Measurements from ENCODE around the gene NAT8L.

The NAT8L gene, protein sequence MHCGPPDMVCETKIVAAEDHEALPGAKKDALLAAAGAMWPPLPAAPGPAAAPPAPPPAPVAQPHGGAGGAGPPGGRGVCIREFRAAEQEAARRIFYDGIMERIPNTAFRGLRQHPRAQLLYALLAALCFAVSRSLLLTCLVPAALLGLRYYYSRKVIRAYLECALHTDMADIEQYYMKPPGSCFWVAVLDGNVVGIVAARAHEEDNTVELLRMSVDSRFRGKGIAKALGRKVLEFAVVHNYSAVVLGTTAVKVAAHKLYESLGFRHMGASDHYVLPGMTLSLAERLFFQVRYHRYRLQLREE

DNA sequence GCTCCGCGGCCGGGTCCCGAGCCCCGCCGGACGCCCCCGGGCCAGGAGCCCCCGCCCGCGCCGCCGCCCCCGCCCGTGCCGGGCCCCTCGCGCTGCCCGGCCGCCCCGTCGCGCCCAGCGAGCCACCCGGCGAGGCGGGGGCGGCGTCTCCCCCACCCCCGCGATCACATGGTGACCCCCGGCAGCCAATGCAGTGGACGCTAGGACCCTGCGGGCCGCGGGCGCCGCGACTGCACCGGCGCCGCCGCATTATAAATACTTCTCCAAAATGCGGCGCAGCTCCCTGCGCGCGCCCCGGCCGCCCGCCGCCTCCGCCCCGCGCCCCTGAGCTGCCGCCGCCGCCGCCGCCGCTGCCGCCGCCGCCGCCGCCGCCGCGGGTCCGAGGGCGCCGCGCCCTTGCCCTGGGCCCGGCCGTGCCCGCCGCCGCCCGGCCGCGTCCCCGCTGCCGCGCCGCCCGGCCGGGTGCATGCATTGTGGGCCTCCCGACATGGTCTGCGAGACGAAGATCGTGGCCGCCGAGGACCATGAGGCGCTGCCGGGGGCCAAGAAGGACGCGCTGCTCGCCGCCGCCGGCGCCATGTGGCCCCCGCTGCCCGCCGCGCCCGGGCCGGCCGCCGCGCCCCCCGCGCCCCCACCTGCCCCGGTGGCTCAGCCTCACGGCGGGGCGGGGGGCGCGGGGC lies at the start of gene NAT8L:
NAT8L (plus strand) TSS at position 282 of the 680 bp plus-strand sequence; CDS start at position 467, 185 bp downstream.
- no peak within 1 kb of the TSS for H3K27ac ChIP-seq (ENCODE audit: low read depth, low read length)
- TF ChIP-seq, protein P1, sequence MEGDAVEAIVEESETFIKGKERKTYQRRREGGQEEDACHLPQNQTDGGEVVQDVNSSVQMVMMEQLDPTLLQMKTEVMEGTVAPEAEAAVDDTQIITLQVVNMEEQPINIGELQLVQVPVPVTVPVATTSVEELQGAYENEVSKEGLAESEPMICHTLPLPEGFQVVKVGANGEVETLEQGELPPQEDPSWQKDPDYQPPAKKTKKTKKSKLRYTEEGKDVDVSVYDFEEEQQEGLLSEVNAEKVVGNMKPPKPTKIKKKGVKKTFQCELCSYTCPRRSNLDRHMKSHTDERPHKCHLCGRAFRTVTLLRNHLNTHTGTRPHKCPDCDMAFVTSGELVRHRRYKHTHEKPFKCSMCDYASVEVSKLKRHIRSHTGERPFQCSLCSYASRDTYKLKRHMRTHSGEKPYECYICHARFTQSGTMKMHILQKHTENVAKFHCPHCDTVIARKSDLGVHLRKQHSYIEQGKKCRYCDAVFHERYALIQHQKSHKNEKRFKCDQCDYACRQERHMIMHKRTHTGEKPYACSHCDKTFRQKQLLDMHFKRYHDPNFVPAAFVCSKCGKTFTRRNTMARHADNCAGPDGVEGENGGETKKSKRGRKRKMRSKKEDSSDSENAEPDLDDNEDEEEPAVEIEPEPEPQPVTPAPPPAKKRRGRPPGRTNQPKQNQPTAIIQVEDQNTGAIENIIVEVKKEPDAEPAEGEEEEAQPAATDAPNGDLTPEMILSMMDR (IDR thresholded peaks at IDR 0.05; ENCODE audit: insufficient read depth, low read length, poor library complexity, severe bottlenecking), result no peak
- no peak for TF ChIP-seq EZH2phosphoT487 (conservative IDR thresholded peaks at IDR 0.05; ENCODE audit: low read length)
- no peaks in the 10 kb centered on the region for H3K27me3 ChIP-seq (ENCODE audit: low read length)
- peak within 1 kb of the TSS; percentile 49 for H3K4me3 ChIP-seq (ENCODE audit: insufficient read depth, low read length, poor library complexity, severe bottlenecking)
- H3F3A ChIP-seq (ENCODE audit: insufficient read depth), result no peaks in the 10 kb centered on the region
- H3K9me2 ChIP-seq (replicated peaks; ENCODE audit: insufficient read depth, low read length), result no peaks in the 10 kb centered on the region
- no peaks in the 10 kb centered on the region for H3K36me3 ChIP-seq (ENCODE audit: low read length)
- H3K79me2 ChIP-seq (ENCODE audit: insufficient read depth, low read length), result no peaks in the 10 kb centered on the region
- H3K9ac ChIP-seq (ENCODE audit: low read length), result peak within 1 kb of the TSS; percentile 37; the same call in 1 of the 2 replicates
- no peak within 1 kb of the TSS for H2AFZ ChIP-seq (ENCODE audit: low read depth, low read length, severe bottlenecking)
- peak within 1 kb of the TSS; percentile 44 for H3K4me2 ChIP-seq (ENCODE audit: low read depth, low read length, poor library complexity, severe bottlenecking)
- H4K20me1 ChIP-seq (ENCODE audit: low read depth, low read length), result no peaks in the 10 kb centered on the region
- no peaks in the 10 kb centered on the region for H3K9me3 ChIP-seq (ENCODE audit: insufficient read depth, low read length)

DNA sequence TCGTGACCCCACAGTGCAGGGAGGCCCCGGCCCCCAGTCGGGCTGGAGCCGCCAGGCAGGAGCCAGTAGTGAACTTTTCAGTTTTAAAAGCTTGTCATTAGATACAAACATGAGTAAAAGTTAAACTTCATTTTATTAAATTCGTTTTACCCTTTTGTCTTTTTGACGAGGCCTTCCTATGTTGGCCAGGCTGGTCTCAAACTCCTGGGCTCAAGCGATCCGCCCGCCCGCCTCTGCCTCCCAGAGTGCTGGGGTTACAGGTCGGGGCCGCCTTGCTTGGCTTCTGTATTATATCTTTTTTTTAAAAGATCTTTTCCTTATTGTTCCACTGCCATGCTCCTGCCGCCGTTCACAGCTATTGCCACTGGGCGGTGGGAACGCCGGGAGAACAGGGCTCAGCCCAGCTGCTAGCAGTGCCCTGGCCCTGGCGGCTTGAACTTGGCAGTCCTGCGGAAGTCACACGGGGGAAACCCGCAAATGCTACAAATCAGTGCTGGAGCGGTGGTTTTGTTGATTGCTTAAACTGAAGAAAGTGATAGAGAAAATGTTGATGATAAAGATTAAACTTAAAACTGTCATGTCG lies 49.4 kb upstream of the NAT8L start:
- peaks cover 39% of the 10 kb centered on the region for H3K79me2 ChIP-seq (ENCODE audit: insufficient read depth, low read length)
- H3K4me2 ChIP-seq (ENCODE audit: low read depth, low read length, poor library complexity, severe bottlenecking), result peak overlapping the region; percentile 99
- no peaks in the 10 kb centered on the region for H3K27me3 ChIP-seq (ENCODE audit: low read length)
- peak overlapping the region; percentile 94 for H2AFZ ChIP-seq (ENCODE audit: low read depth, low read length, severe bottlenecking)
- TF ChIP-seq, protein P1 (IDR thresholded peaks at IDR 0.05; ENCODE audit: insufficient read depth, low read length, poor library complexity, severe bottlenecking), result no peak
- no peak for TF ChIP-seq EZH2phosphoT487 (conservative IDR thresholded peaks at IDR 0.05; ENCODE audit: low read length)
- H3K9me2 ChIP-seq (replicated peaks; ENCODE audit: insufficient read depth, low read length), result no peaks in the 10 kb centered on the region
- H3F3A ChIP-seq (ENCODE audit: insufficient read depth), result 0 out of 2 replicates have a peak, but pooled peaks cover 15% of the 10 kb centered on the region
- no peaks in the 10 kb centered on the region for H3K36me3 ChIP-seq (ENCODE audit: low read length)
- H4K20me1 ChIP-seq (ENCODE audit: low read depth, low read length), result no peaks in the 10 kb centered on the region
- no peaks in the 10 kb centered on the region for H3K9me3 ChIP-seq (ENCODE audit: insufficient read depth, low read length)
- H3K4me3 ChIP-seq (ENCODE audit: insufficient read depth, low read length, poor library complexity, severe bottlenecking), result peak overlapping the region; percentile 83
- peak overlapping the region; percentile 86 for H3K27ac ChIP-seq (ENCODE audit: low read depth, low read length)
- peak overlapping the region; percentile 78 for H3K9ac ChIP-seq (ENCODE audit: low read length)

DNA sequence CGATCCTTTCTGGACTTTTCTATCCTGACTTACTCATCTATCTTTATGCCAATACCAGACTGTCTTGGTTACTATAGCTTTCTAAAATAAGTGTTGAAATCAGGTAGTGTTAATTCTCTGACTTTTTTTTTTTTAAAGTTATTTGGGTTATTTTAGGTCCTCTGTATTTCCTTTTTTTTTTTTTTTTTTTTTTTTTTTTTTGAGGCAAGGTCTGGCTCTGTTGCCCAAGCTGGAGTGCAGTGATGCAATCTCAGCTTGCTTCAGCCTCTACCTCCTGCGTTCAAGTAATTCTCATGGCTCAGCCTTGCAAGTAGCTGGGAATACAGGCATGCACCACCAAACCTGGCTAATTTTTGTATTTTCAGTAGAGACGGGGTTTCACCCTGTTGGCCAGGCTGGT lies 47.5 kb upstream of the NAT8L start:
- H3K9me2 ChIP-seq (replicated peaks; ENCODE audit: insufficient read depth, low read length), result no peaks in the 10 kb centered on the region
- H3K4me2 ChIP-seq (ENCODE audit: low read depth, low read length, poor library complexity, severe bottlenecking), result no peak overlapping the region
- no peaks in the 10 kb centered on the region for H3K9me3 ChIP-seq (ENCODE audit: insufficient read depth, low read length)
- 0 out of 2 replicates have a peak, but pooled peaks cover 15% of the 10 kb centered on the region for H3F3A ChIP-seq (ENCODE audit: insufficient read depth)
- H3K4me3 ChIP-seq (ENCODE audit: insufficient read depth, low read length, poor library complexity, severe bottlenecking), result no peak overlapping the region
- H2AFZ ChIP-seq (ENCODE audit: low read depth, low read length, severe bottlenecking), result no peak overlapping the region
- H3K9ac ChIP-seq (ENCODE audit: low read length), result no peak overlapping the region
- H3K79me2 ChIP-seq (ENCODE audit: insufficient read depth, low read length), result peaks cover 21% of the 10 kb centered on the region
- TF ChIP-seq, protein P1 (IDR thresholded peaks at IDR 0.05; ENCODE audit: insufficient read depth, low read length, poor library complexity, severe bottlenecking), result no peak
- no peak for TF ChIP-seq EZH2phosphoT487 (conservative IDR thresholded peaks at IDR 0.05; ENCODE audit: low read length)
- no peaks in the 10 kb centered on the region for H3K36me3 ChIP-seq (ENCODE audit: low read length)
- no peaks in the 10 kb centered on the region for H4K20me1 ChIP-seq (ENCODE audit: low read depth, low read length)
- H3K27me3 ChIP-seq (ENCODE audit: low read length), result no peaks in the 10 kb centered on the region
- no peak overlapping the region for H3K27ac ChIP-seq (ENCODE audit: low read depth, low read length)

All from SU-DHL-6 (cell line).